Stimulated activated CD4-positive, alpha-beta T cell treated with anti-CD3 and anti-CD28 coated beads, Interleukin-15, amount 100 ng/mL, for 48 hours (primary cell): Measurements from ENCODE around the gene SOX5.

Experiments
- DNase-seq, 2 donors: peaks; one replicate each; pipeline ENCODE4 v3.0.0-alpha.2; 2020; ENCODE audit warnings: low read depth in 2 of 2

Gene SOX5

GRCh38 chr12:23694307-23694706 is 255.2 kb downstream of the SOX5 start:
- DNase-seq, result no peak

- DNase-seq, result no peak
Observed at GRCh38 chr12:23687947-23688346, 261.5 kb downstream of the SOX5 start.

- DNase-seq, result no peak
Observed at GRCh38 chr12:23686095-23686494, 263.4 kb downstream of the SOX5 start.

- no peak for DNase-seq
Observed at GRCh38 chr12:23684121-23684520, 265.3 kb downstream of the SOX5 start.

DNA sequence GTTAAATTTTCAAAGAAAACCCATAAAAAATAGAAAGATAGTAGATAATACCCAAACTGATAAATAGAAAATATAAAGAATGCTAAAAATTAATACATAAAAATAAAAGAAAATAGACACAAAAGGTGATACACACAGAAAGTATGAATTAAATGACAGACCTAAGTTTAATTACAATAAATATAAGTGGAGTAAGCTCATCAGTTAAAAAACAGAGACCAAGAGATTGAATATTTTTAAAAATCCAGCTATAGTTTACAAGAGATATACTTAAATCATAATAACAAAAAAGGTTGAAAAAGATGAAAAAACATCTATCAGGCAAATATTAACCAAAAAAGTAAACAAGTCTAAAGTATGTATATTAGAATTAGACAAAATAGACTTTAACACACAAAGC is 268.2 kb downstream of the SOX5 start:
- no peak for DNase-seq

GRCh38 chr12:23674064-23674463 is 275.4 kb downstream of the SOX5 start:
- DNase-seq, result no peak

DNA sequence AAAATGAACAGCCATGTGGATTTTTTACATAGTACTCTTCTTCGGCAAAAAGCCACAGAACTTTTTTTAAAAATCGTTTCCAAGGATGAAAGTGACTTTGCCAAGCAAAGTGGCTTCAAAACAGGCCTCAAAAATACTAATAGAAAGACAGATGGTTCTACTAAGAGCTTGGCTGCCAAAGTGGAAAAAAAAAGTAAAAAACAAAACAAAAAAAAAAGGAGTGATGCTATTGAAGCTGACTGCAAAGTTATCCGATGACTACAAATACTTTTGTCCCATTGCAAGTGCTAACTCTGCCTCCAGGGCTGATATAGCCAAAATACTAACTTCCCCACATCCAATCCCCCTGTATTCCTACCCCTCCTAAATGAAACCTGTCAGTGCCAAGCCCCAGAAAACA is 277.6 kb downstream of the SOX5 start:
- DNase-seq, result no peak

GRCh38 chr12:23670684-23671083 is 278.8 kb downstream of the SOX5 start:
- DNase-seq, result no peak

DNA sequence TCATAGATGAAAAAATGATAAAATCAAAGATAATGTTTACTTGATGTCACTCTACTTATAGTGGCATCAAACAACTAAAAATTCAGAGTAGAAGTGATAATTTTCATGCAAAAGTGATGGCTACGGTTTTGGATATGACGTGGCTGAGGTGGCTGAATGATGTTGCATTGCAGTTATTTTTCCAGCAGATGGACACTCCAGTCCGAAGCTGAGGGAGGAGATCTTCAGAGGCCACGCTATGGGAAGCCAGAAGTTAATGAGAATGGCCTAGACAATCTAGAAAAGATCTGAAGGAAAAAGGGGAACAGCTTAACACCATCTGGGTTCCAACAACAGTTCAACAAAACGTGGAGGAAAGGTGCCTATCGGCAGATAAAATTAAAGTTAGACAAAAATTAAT is 279.8 kb downstream of the SOX5 start:
- no peak for DNase-seq

- no peak for DNase-seq
Observed at GRCh38 chr12:23666866-23667265, 282.6 kb downstream of the SOX5 start.

DNA sequence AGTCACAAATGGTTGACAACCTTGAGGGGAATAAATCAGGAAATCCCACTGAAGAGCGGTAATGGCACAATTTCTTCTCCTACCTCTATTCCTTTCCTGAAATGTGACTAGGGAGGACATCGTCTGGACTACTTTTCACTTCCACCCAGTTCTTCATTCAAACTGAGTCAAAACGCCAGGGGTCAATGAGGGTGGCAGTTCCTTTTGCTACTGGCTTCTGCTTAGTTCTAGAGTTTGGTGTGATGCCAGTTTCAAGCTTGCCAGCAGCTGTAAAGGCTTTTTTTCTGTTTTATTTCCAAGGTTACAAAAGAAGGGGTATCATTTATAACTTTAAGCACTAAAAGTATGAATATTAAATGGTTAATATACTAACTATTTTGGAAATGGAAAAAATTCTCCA is 286.5 kb downstream of the SOX5 start:
- DNase-seq, result no peak

DNA sequence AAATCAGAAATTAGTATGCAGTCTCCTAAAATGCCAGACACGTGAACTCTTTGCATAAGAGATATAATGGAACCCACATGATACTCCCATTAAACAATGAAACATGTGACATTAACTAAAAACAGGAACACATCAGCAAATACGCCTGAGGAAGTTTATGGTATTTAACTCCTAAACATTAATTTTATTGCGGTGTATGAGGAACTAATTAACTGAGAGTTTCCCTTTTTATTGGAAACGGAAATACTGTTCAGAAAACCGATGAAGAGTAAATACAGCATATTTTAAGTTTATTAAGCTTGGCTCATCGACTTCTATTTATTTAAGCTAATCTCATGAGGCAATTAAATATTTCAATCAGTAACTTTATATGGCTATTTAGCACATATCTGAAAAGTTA is 290.3 kb downstream of the SOX5 start:
- no peak for DNase-seq

DNA sequence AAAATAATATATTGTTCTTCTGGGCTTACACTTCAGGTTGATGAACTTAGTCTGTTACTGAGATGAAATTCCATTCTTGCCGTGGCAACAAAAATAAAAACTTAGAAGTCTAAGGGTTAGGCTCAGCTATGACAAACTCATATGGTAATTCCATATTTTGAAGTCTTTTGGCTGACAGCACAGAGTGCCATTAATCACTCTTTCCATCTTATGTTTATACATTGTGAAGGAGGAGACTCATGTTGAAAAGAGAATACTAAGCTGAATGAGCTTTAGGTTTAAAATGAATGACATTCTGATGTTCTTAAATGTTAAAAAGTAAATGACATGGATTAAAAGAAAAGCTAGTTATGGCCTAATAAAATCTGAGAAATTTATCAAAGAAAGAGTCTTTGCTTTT is 291.9 kb downstream of the SOX5 start:
- DNase-seq, result no peak

DNA sequence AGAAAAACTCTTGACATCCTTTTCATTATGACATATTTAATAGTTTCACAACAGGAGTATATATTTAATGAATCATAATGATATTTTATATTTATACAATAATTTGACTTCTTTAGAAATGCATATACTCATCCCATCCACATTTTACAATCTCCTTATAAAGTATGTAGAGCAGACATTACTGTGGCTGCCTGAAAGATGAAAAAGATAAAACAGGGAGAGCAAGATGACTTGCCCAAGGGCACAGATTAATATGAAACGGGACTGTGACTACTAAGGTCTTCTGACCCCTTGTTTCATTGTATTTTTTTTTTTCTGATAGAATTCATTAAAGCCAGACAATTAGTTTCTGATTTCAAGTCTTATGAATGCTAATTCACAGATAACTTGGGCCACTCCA is 293.6 kb downstream of the SOX5 start:
- no peak for DNase-seq

DNA sequence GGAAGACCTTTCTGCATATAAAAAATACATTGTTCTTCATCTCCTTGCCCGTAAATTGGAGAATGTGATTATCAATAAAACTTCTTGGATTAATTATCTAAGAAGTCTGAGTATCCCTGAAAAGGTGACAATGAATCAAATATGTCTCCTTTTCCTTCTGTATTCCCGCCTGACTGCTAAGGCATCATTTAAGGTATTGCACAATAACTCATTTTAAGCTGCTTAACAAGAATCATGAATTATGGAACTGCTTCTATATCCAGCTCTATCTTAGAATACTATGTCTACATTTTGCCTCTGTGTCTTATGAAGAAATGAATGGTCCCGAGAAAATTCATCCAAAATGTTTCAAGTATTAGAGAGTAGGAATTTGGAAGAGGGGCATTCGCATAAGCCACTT is 294.4 kb downstream of the SOX5 start:
- DNase-seq, result no peak

- no peak for DNase-seq
Observed at GRCh38 chr12:23648546-23648945, 300.9 kb downstream of the SOX5 start.

DNA sequence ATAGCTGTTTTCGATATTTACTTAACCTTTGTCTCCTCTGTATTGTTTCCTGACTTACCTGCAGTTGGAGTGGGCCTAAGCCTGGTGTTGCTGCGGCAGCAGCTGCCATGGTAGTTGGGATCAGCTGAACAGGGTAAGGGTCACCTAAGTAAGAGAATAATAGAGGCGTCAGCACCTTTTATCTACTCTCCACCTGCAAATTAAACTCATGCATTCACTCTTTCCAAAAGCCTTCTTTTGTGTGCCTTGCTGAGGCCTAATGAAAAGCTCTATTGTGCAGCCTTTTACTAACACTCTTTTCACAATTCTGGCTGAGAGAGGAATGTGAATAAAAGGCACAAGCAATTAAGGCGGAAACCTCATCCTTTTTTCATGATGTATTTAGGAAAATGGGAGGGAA is 308.7 kb downstream of the SOX5 start:
- DNase-seq, result no peak

DNA sequence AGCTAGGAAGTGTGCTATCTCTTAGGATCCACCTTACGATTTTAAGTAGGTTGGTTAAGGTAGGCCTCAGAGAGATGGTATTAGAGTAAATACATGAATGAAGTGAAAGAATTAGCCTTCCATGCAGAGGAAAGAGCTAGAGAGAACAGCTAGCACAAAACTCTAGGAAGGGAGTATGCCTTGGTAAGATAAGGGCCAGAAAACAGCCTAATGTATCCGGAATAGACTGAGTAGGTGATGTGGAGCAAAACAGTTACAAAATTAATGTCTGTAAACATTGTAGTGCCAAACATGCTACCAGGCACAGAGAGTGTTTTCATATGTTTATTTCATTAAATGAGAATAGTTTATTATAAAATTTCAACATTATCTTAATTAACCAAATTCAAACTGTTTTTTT is 315.1 kb downstream of the SOX5 start:
- no peak for DNase-seq

DNA sequence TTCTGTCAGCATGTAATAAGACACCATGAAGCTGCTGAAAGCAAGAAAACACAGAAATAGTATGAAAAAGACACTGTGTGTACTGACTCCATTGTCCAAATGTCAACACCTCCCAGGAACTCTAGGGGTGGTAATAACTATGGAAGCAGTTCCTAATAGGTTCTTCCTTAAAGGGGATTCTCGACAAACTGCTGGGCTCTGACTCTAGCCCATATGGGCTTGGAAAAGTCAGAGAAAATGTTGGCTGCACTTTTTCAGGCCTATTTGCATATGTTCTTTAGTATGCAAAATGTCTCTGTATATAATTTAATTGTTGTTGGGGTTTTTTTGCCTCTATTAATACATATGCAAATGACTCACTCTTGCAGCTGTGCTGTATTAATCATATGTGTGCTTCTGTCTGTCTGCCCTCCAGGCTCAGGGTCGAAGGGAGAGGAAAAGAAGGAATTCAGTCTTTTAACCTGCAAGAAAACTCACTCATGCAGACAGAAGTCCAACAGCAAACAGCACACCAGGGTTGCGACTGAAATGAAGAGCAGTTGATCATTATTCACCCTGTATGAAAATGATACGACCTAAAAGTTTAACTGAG is 317.6 kb downstream of the SOX5 start:
- no peak for DNase-seq

DNA sequence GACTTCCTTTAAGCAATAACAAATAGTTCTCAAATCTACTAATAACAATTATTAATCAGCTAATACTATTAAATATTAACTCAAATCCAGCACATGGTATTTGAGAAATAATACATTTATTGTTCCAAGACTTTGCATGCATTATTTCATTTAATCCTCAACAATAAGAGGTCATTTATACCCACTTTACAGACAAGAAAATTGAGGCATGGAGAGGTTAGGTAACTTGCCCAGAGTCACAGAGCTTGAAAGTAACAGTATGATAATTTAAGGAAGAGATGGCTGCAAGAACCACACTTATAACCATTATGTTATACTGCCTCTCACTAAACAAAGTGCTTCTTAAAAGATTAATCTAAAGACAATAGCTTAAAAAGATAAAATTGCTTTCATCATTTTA is 318.9 kb downstream of the SOX5 start:
- no peak for DNase-seq

GRCh38 chr12:23628806-23629205 is 320.7 kb downstream of the SOX5 start:
- DNase-seq, result no peak

DNA sequence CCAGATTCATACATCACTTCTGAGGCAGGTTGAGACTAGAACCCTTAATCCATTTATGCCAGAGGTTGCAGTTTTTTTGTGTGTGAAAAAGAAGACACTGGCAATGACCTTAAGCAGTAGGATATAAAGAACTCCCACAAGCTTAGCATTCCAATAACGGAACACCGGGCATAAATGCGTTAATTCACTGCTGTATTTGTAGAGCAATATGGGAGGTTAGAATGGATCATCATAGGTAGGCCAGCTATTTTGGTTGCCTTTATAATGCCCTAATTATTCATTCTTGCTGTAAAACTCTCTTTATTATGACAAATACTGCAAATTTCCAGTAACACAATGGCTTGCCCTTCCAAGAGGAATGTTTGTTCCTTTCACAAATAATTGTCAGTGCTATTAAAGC is 322.7 kb downstream of the SOX5 start:
- DNase-seq, result no peak

DNA sequence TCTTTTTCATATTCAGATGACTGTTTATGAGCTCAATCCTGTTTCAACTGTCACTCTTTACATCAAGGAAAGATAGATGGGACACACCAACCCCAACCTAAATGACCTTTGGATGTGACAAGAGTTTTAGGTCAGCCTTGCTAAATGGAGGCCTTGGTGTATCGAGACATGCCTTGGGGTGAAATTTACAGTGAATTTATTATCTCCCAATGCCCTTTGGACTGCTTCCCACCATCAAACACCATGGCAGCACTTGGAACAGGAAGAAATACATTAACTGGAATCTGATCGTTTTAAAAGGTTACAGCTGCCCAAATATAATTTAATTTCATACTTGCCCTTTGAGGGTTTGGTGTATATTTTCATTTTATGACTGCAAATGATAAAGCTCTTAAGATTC is 327.6 kb downstream of the SOX5 start:
- DNase-seq, result no peak

DNA sequence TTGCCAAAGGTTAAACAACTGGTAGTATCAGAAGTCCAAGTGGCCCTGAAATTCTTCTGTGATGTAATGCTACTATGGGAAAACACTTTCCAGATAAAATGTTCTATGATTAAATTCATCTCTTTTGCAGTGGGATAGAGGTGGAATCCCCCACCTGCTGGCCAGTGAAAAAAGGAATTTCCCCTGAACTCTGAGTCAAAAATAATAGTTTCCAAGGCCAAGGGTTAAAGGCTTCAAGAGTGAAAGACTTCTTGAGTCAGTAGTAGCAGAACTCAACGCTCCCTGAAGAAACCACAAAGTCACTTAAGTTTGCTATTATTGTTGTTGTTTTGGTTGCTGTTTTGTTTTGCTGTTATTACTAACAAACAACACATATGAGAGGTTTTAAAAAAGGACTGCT is 330.8 kb downstream of the SOX5 start:
- no peak for DNase-seq

DNA sequence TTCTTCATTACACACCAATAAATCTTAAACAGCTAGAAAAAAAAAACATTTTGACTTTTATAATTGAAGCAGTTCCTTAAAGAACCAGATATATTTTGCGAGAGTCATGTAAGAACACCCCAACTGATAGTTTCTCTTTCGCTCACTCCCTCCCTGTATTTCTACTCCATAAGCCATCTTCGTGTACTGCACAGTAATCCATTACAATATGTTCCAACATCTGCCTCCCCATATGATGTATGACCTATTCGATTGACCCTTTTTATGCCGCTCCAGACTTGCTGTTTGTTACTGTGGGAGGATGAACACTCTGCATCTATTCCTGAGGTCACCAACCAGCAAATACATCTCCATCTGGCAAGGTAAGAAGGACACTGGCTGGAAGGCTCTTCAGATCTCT is 331.7 kb downstream of the SOX5 start:
- DNase-seq, result no peak
